Omental fat pad (tissue), 4 donors: Measurements from ENCODE around the gene DOCK7. TPM values are rescaled to one million over a fixed set of nuclear protein-coding genes. Genes with fewer than 3 reads are reported as not detected.

Experiments
- ATAC-seq: fragments of 150-250 bp; one replicate; pipeline ENCODE4 v1.9.1; 2016; ENCODE audit warnings: mild to moderate bottlenecking, moderate library complexity; ENCODE audit not compliant: low FRiP score
- DNase-seq: peaks from one replicate; pipeline ENCODE4 v3.0.0-alpha.2; 2019; ENCODE audit warnings: low spot score
- CTCF ChIP-seq, 3 donors: fragments of 450-650 bp; IDR thresholded peaks; one replicate each; pipeline ENCODE4 v1.5.1; 2016 to 2017; ENCODE audit warnings: antibody characterized with exemption in 3 of 3, mild to moderate bottlenecking in 3 of 3, moderate library complexity in 2 of 3
- total RNA-seq, 4 donors: library from RNA; depleted of rRNA; stranded (reverse); fragments of >200 nt; gene quantifications; one replicate each; pipeline ENCODE4 v1.1.0, GENCODE V29; 2016

Gene DOCK7
- total RNA-seq, 4 donors from 2014 or later, result 29.1 to 55.2 (median 31.0) TPM

- no peak for DNase-seq
- no peak for TF ChIP-seq CTCF (IDR thresholded peaks at IDR 0.05)
- no peak for ATAC-seq
These were observed 261.4 kb downstream of the DOCK7 start for GRCh38 chr1:62426794-62427193.

- peak; percentile 47 for ATAC-seq
These were observed 261.9 kb downstream of the DOCK7 start for GRCh38 chr1:62426237-62426636.

GRCh38 chr1:62425041-62425440 is 263.1 kb downstream of the DOCK7 start:
- DNase-seq (no peak), ATAC-seq (no peak)
- TF ChIP-seq CTCF (IDR thresholded peaks at IDR 0.05), result no peak

More at GRCh38 chr1:62426237-62426636, 261.9 kb downstream of the DOCK7 start:
- no peak for DNase-seq
- no peak for TF ChIP-seq CTCF (IDR thresholded peaks at IDR 0.05)

GRCh38 chr1:62424411-62424810 is 263.8 kb downstream of the DOCK7 start:
- no peak for TF ChIP-seq CTCF (IDR thresholded peaks at IDR 0.05)
- DNase-seq (no peak), ATAC-seq (no peak)

- ATAC-seq (no peak), DNase-seq (no peak)
- no peak for TF ChIP-seq CTCF (IDR thresholded peaks at IDR 0.05)
These were observed 264.5 kb downstream of the DOCK7 start for GRCh38 chr1:62423580-62424242.

GRCh38 chr1:62420214-62420613 is 268.0 kb downstream of the DOCK7 start:
- DNase-seq (no peak), ATAC-seq (no peak)
- TF ChIP-seq CTCF (IDR thresholded peaks at IDR 0.05), result no peak

- DNase-seq, result no peak
- no peak for TF ChIP-seq CTCF (IDR thresholded peaks at IDR 0.05)
- ATAC-seq, result no peak
These were observed 270.7 kb downstream of the DOCK7 start for GRCh38 chr1:62417351-62417999.
